Lung (tissue), 12 donors: Measurements from ENCODE around the gene SYNE1. TPM values are rescaled to one million over a fixed set of nuclear protein-coding genes. Genes with fewer than 3 reads are reported as not detected.

Source experiments
- ATAC-seq: fragments of 200-7000 bp; cut with Tn5 transposase; one replicate; pipeline ENCODE4 v1.9.1; 2020; ENCODE audit warnings: moderate number of reproducible peaks; ENCODE audit not compliant: insufficient read depth, low FRiP score
- DNase-seq, 3 donors: peaks; one replicate each; pipeline ENCODE4 v3.0.0-alpha.2; 2013 to 2017
- H3K27ac ChIP-seq, 2 donors: one replicate each; pipeline ENCODE4 v1.5.1; 2013; ENCODE audit warnings: mild to moderate bottlenecking in 2 of 2, moderate library complexity in 2 of 2, control low read depth in 1 of 2, inconsistent platforms in 1 of 2, low read depth in 1 of 2, low read length in 1 of 2
- H3K27me3 ChIP-seq, 3 donors: one replicate each; pipeline ENCODE4 v1.5.1; 2013; ENCODE audit warnings: low read length in 2 of 3; ENCODE audit not compliant: control insufficient read depth in 3 of 3, insufficient read depth in 3 of 3
- H3K36me3 ChIP-seq, 4 donors: one replicate each; pipeline ENCODE4 v1.5.1; 2013; ENCODE audit warnings: low read length in 4 of 4, mild to moderate bottlenecking in 1 of 4, moderate library complexity in 1 of 4; ENCODE audit not compliant: control insufficient read depth in 4 of 4, insufficient read depth in 4 of 4
- H3K4me1 ChIP-seq, 5 donors: one replicate each; pipeline ENCODE4 v1.5.1; 2013; ENCODE audit warnings: low read length in 5 of 5, mild to moderate bottlenecking in 2 of 5, moderate library complexity in 1 of 5; ENCODE audit not compliant: control insufficient read depth in 5 of 5, insufficient read depth in 5 of 5
- H3K4me3 ChIP-seq: one replicate; pipeline ENCODE4 v1.5.1; 2013; ENCODE audit warnings: mild to moderate bottlenecking, control low read depth, moderate library complexity
- H3K9ac ChIP-seq, 2 donors: one replicate each; pipeline ENCODE4 v1.5.1; 2013; ENCODE audit warnings: low read length in 2 of 2, control low read depth in 1 of 2; ENCODE audit not compliant: insufficient read depth in 1 of 2
- H3K9me3 ChIP-seq, 4 donors: one replicate each; pipeline ENCODE4 v1.5.1; 2013; ENCODE audit warnings: low read length in 3 of 4, mild to moderate bottlenecking in 1 of 4, moderate library complexity in 1 of 4; ENCODE audit not compliant: control insufficient read depth in 4 of 4, insufficient read depth in 3 of 4
- CTCF ChIP-seq: IDR thresholded peaks from 2 replicates; pipeline ENCODE4 v1.5.1; 2012; ENCODE audit warnings: mild to moderate bottlenecking; ENCODE audit errors: control extremely low read depth, extremely low read depth
- WGBS, 2 donors: extraction: QIAGEN DNeasy Blood & Tissue Kit; methylation state at CpG; one replicate each; pipeline ENCODE4 v1.1.7; 2013; 5-methylcytosine and 5-hydroxymethylcytosine counted together
- polyA plus RNA-seq, 2 donors: library from polyadenylated mRNA; stranded (reverse); fragments of 200-250 nt; gene quantifications; one replicate each; pipeline ENCODE4 v1.2.1, GENCODE V29; 2013
- total RNA-seq, 2 donors: library from RNA; depleted of rRNA in 1 of 2; stranded (reverse); fragments of >200 nt in 1 of 2; gene quantifications; one replicate each; pipeline ENCODE4 v1.2.1, GENCODE V29; 2014 to 2021
- donor health status: control.
- donor health status: control.
- donor health status: Bipolar disorder and iron deficiency.
- donor health status: healthy.
- donor health status: DM: yes; HTN: yes; CAD: no.

SYNE1 gene
- total and polyA plus RNA-seq, 4 donors: 26.4 to 352 (median 131) TPM

GRCh38 chr6:152100183-152100618 lies 537.0 kb downstream of the SYNE1 start:
- 31 to 44% methylated on average over 7 of the region's 7 CpGs for whole genome bisulfite sequencing, 2 donors
- H3K27ac ChIP-seq: peak overlapping the region in 1 of 2 donors; percentile 75
- H3K27me3 ChIP-seq: no peaks in the 10 kb centered on the region
- no peak for TF ChIP-seq CTCF
- H3K4me1 ChIP-seq: peaks cover 0 to 4% (median 0%) of the 10 kb centered on the region in 5 donors
- no peaks in the 10 kb centered on the region for H3K36me3 ChIP-seq
- peak; percentile 76 for ATAC-seq
- H3K4me3 ChIP-seq: no peak overlapping the region
- no peaks in the 10 kb centered on the region for H3K9me3 ChIP-seq
- H3K9ac ChIP-seq: no peak overlapping the region
- DNase-seq: no peak

GRCh38 chr6:152099446-152100182 lies 537.5 kb downstream of the SYNE1 start:
- Histone ChIP-seq H3K9ac (no peak overlapping the region), H3K4me3 (no peak overlapping the region), H3K27ac (peak overlapping the region in 1 of 2 donors; percentile 75), H3K27me3 (no peaks in the 10 kb centered on the region), H3K9me3 (no peaks in the 10 kb centered on the region), H3K36me3 (no peaks in the 10 kb centered on the region), H3K4me1 (peaks cover 0 to 4% (median 0%) of the 10 kb centered on the region in 5 donors)
- ATAC-seq (no peak), DNase-seq (no peak)
- no peak for TF ChIP-seq CTCF
- WGBS, 2 donors: 91 to 97% methylated on average over 4 of the region's 4 CpGs

GRCh38 chr6:152098683-152099082 lies 538.5 kb downstream of the SYNE1 start:
- DNase-seq: no peak
- peaks cover 0 to 4% (median 0%) of the 10 kb centered on the region in 5 donors for H3K4me1 ChIP-seq
- H3K36me3 ChIP-seq: no peaks in the 10 kb centered on the region
- WGBS, 2 donors: 93 to 95% methylated on average over 14 of the region's 14 CpGs
- no peaks in the 10 kb centered on the region for H3K9me3 ChIP-seq
- no peak for TF ChIP-seq CTCF
- no peak overlapping the region for H3K9ac ChIP-seq
- no peak overlapping the region for H3K27ac ChIP-seq
- H3K27me3 ChIP-seq: no peaks in the 10 kb centered on the region
- no peak for ATAC-seq
- no peak overlapping the region for H3K4me3 ChIP-seq
